ENCODE data around the gene SDSL.

Gene SDSL

DNA sequence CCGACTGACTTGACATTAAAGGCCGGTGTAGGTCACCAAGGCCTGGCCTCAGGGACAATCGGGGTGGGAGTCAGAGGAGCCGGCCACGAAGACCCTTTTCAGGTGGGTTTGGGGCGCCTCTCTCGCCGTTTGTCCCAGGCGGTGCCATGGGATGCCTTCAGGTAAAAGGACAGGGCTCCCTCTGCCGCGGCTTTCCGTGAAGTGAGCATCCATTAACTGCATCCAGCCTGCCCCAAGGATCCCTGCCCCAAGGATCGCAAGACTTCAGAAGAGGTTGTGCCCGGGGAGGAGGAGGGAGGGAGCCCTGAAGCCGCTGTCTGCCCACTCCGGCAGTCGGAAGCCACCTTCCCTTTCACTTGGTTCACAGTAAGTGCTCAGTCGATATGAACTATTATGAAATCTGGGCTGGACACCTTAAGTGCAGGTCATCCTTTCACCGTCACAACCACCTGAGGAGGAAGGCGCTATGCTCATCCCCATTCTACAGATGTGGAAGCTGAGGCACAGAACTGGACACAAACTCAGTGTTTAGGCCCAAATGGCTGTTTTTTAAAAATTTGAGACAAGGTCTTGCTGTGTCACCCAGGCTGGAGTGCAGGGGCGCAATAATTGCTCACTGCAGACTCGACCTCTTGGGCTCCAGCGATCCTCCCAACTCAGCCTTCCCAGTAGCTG lies 19.5 kb upstream of the SDSL start:
- TF ChIP-seq, protein P1, sequence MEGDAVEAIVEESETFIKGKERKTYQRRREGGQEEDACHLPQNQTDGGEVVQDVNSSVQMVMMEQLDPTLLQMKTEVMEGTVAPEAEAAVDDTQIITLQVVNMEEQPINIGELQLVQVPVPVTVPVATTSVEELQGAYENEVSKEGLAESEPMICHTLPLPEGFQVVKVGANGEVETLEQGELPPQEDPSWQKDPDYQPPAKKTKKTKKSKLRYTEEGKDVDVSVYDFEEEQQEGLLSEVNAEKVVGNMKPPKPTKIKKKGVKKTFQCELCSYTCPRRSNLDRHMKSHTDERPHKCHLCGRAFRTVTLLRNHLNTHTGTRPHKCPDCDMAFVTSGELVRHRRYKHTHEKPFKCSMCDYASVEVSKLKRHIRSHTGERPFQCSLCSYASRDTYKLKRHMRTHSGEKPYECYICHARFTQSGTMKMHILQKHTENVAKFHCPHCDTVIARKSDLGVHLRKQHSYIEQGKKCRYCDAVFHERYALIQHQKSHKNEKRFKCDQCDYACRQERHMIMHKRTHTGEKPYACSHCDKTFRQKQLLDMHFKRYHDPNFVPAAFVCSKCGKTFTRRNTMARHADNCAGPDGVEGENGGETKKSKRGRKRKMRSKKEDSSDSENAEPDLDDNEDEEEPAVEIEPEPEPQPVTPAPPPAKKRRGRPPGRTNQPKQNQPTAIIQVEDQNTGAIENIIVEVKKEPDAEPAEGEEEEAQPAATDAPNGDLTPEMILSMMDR (IDR thresholded peaks at IDR 0.05; ENCODE audit: extremely low read depth, missing control alignments) = no peak
- no peak for DNase-seq (ENCODE audit: low spot score)

- TF ChIP-seq, protein P1 (IDR thresholded peaks at IDR 0.05; ENCODE audit: extremely low read depth, missing control alignments) = no peak
- no peak for DNase-seq (ENCODE audit: low spot score)
Measured at GRCh38 chr12:113403435-113404415, 18.5 kb upstream of the SDSL start, which contains the start of gene SDS. SDS (minus strand) TSS chr12:113403887; CDS start chr12:113399708, 4,179 bp downstream.

DNA sequence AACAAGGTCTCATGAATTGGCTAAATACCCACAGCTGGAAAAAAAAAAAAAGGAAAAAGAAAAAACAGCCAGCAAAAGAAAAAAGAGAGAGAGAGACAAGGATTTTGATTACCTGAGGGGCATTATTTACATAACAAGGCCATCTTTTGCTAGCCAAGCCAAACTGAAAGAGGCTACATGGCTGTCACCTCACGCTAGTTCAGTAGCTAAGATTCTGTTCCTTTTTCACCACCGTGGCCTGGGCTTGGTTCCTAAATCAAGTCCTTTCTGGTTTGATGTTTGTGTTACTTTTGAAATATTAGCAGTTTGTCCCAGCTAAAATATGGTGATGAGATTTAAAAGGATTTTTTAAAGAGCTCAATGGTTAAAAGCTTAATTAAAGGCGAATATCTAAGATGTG lies 16.5 kb upstream of the SDSL start:
- TF ChIP-seq, protein P1 (IDR thresholded peaks at IDR 0.05; ENCODE audit: extremely low read depth, missing control alignments) = no peak
- no peak for DNase-seq (ENCODE audit: low spot score)

GRCh38 chr12:113407931-113408600 lies 14.1 kb upstream of the SDSL start:
- TF ChIP-seq, protein P1 (IDR thresholded peaks at IDR 0.05; ENCODE audit: extremely low read depth, missing control alignments) = no peak
- DNase-seq (ENCODE audit: low spot score) = no peak

GRCh38 chr12:113408756-113409298 lies 13.4 kb upstream of the SDSL start:
- TF ChIP-seq, protein P1 (IDR thresholded peaks at IDR 0.05; ENCODE audit: extremely low read depth, missing control alignments) = no peak
- DNase-seq (ENCODE audit: low spot score) = no peak

DNA sequence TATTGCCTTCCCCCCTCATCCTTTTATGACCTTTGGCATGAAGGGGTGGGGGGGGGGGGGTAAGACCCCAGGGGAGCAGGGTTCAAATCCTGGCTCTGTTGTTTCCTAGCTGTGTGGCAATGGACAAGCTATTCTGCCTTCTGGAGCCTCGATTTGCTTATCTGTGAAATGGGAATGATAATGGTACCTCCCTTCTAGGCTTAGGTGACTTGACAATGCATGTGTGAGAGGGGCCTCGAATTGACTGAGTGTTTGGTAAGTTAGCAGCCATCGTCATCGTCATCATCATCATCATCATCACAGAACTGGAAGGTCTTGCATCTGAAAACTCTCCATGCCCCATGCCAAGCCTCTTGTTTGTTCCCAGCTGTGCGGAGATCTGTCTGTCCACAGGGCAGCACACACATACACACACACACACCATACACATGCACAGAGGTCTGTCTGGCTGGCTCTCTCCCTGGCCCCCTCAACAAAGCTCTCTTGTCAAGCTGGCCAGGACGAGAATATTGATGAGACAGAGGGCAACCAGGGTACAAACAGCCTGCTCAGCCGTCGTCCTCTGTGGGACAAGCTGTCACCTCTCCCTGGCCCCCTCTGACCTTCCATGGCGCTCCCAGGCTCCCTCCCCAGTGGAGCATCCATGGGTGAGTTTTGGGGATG lies 12.6 kb upstream of the SDSL start:
- no peak for DNase-seq (ENCODE audit: low spot score)
- TF ChIP-seq, protein P1 (IDR thresholded peaks at IDR 0.05; ENCODE audit: extremely low read depth, missing control alignments) = no peak

Data from GM20000 (cell line).